Measurements from ENCODE around the gene POTEH.
"Not testable (repeated sequence)": the region's sequence is repeated elsewhere in the genome, so short reads cannot be mapped to it uniquely, and the experiment has no call there.

Gene POTEH

GRCh38 chr22:15738157-15738908 lies 48.5 kb downstream of the POTEH start:
- DNase-seq, result not testable (repeated sequence)

- not testable (repeated sequence) for DNase-seq
Observed at GRCh38 chr22:15738909-15739391, 49.1 kb downstream of the POTEH start.

GRCh38 chr22:15747636-15748323 lies 58.0 kb downstream of the POTEH start:
- not testable (repeated sequence) for DNase-seq

GRCh38 chr22:15749181-15749970 lies 59.5 kb downstream of the POTEH start:
- DNase-seq, result not testable (repeated sequence)

GRCh38 chr22:15759443-15760097 lies 69.7 kb downstream of the POTEH start:
- DNase-seq, result not testable (repeated sequence)

DNA sequence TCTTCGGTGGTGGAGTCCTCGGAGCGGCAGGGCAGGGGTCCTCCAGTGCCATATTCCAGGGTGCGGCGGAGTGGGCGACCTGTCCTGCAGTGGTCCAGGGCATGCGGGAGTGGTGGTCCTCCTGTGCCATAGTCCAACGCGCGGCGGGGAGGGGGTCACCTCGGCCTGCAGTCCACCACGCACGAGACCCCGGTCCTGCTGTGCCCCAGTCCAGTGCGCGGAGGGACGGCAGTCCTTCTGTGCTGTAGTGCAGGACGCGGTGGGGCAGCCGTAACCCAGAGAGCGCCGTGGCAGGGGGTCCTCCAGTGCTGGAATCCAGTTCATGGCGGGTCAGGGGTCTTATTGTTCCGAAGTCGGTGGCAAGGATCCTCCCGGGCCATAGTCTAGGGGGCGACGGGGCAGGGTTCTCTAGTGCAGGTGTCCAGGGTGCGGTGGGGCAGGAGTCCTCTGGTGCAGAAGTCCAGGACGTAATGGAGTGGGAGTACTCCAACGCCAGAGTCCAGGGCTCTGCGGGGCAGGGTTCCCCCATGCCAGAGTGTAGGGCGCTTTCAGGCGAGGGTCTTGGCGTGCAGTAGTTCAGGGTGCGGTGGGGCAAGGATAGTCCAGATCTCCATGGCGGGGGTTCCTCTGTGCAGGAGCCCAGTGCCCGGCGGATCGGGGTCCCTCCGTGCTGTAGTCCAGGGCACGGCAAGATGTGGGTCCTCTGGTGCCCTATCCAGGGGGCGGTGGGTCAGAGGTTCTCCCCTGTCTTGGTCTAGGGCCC lies 70.7 kb downstream of the POTEH start:
- not testable (repeated sequence) for DNase-seq

- DNase-seq, result not testable (repeated sequence)
Observed at GRCh38 chr22:15761151-15761777, 71.4 kb downstream of the POTEH start.

- DNase-seq, result not testable (repeated sequence)
Observed at GRCh38 chr22:15763559-15763958, 73.7 kb downstream of the POTEH start.
